ENCODE measurements around the gene INPP5K.

The INPP5K gene

DNA sequence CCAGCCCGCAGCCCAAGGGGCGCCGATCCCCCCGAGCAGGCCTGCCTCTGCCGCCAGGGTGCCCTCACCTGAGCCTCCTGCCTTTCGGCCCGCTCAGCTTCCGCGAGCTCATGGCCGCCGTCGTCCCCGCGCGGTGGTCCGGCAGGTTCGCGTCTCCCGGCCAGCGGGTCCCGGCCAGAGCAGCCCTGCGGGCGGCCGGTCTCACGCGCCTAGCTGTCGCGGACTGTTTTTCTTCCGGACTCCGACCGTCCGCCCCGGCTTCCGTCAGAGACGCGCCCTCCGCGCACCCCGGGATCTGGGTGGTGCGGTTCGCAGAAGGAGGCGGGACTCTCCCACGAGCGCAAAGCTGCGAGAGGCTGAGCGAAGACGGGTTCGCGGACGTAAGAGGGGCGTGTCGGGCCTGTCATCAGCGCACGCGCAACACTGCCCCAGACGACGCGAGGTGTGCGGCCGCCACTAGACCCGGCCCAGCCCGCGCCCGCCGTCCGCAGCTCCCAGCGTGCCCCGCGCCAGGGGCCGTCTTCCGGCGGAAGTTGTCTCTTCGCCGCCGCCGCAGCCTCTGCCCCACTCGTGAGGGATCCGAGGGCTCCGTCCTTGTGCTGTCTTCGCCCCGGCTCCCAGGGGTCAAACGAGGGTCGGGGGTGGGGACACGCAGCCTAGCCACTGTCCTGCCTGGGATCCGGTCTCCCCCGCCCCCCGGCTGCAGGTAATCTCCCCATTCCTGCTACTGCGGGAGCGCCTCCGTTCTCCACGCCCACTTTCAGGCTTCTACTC, at the start of gene INPP5K:
Gene INPP5K, minus strand, starts transcription at position 225 of the 774 bp plus-strand sequence. Its CDS starts 113 bp downstream, at position 112.
- ATAC-seq, result peak; percentile 91
- no peak for TF ChIP-seq ZNF565 (CRISPR knock-in tag; conservative IDR thresholded peaks at IDR 0.05; ENCODE audit: low read depth)
- TF ChIP-seq, protein P1, sequence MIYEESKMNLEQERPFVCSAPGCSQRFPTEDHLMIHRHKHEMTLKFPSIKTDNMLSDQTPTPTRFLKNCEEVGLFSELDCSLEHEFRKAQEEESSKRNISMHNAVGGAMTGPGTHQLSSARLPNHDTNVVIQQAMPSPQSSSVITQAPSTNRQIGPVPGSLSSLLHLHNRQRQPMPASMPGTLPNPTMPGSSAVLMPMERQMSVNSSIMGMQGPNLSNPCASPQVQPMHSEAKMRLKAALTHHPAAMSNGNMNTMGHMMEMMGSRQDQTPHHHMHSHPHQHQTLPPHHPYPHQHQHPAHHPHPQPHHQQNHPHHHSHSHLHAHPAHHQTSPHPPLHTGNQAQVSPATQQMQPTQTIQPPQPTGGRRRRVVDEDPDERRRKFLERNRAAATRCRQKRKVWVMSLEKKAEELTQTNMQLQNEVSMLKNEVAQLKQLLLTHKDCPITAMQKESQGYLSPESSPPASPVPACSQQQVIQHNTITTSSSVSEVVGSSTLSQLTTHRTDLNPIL (CRISPR knock-in tag; IDR thresholded peaks at IDR 0.05; ENCODE audit: low read depth), result no peak
- no peak for TF ChIP-seq SNAI2 (CRISPR knock-in tag; IDR thresholded peaks at IDR 0.05)
- TF ChIP-seq, protein P2, sequence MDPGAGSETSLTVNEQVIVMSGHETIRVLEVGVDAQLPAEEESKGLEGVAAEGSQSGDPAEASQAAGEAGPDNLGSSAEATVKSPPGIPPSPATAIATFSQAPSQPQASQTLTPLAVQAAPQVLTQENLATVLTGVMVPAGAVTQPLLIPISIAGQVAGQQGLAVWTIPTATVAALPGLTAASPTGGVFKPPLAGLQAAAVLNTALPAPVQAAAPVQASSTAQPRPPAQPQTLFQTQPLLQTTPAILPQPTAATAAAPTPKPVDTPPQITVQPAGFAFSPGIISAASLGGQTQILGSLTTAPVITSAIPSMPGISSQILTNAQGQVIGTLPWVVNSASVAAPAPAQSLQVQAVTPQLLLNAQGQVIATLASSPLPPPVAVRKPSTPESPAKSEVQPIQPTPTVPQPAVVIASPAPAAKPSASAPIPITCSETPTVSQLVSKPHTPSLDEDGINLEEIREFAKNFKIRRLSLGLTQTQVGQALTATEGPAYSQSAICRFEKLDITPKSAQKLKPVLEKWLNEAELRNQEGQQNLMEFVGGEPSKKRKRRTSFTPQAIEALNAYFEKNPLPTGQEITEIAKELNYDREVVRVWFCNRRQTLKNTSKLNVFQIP (CRISPR knock-in tag; IDR thresholded peaks at IDR 0.05; ENCODE audit: borderline replicate concordance, low read depth), result no peak
- 0 out of 2 replicates have a peak, but pooled peaks have one; percentile 54 for TF ChIP-seq GLIS3 (CRISPR knock-in tag; IDR thresholded peaks at IDR 0.05)
- TF ChIP-seq TCF4 (CRISPR knock-in tag; IDR thresholded peaks at IDR 0.05; ENCODE audit: borderline replicate concordance), result no peak
- TF ChIP-seq BACH2 (CRISPR knock-in tag; IDR thresholded peaks at IDR 0.05; ENCODE audit: borderline replicate concordance), result no peak

DNA sequence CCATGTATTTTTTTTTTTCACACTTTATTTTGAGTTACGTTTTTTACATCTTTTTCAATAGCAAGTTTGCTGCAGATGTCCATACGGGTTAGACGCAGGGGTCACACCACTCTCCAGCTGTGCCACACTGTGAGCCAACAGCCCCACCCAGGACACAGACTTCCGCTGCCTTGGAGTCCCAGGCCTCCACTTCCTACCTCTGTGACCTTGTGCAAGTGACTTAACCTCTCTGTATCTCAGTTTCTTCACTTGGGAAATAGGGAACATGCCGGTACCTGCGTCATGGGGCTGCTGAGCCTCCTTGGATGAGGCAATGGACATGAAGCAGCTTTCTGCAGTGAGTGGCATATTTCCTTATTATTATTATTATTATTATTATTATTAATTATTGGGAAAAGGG, 49.5 kb upstream of the INPP5K start:
- no peak for ATAC-seq
- TF ChIP-seq BACH2 (CRISPR knock-in tag; IDR thresholded peaks at IDR 0.05; ENCODE audit: borderline replicate concordance) (no peak), ZNF8 (CRISPR knock-in tag; IDR thresholded peaks at IDR 0.05) (no peak), ESRRG (CRISPR knock-in tag; IDR thresholded peaks at IDR 0.05) (no peak), ZFP30 (CRISPR knock-in tag; IDR thresholded peaks at IDR 0.05) (no peak), TOX (CRISPR knock-in tag; IDR thresholded peaks at IDR 0.05; ENCODE audit: borderline replicate concordance) (no peak), SNAI2 (CRISPR knock-in tag; IDR thresholded peaks at IDR 0.05) (no peak), CSDC2 (CRISPR knock-in tag; IDR thresholded peaks at IDR 0.05) (no peak), OSR1 (CRISPR knock-in tag; IDR thresholded peaks at IDR 0.05) (no peak), ARNTL (CRISPR knock-in tag; IDR thresholded peaks at IDR 0.05; ENCODE audit: borderline replicate concordance, low read depth) (no peak), TCF4 (CRISPR knock-in tag; IDR thresholded peaks at IDR 0.05; ENCODE audit: borderline replicate concordance) (no peak), ISL1 (CRISPR knock-in tag; IDR thresholded peaks at IDR 0.05) (no peak), ZNF70 (CRISPR knock-in tag; IDR thresholded peaks at IDR 0.05) (no peak), GLIS3 (CRISPR knock-in tag; IDR thresholded peaks at IDR 0.05) (no peak), PPARA (CRISPR knock-in tag; IDR thresholded peaks at IDR 0.05; ENCODE audit: borderline replicate concordance) (no peak), ZNF565 (CRISPR knock-in tag; conservative IDR thresholded peaks at IDR 0.05; ENCODE audit: low read depth) (no peak)
- TF ChIP-seq, protein P1 (CRISPR knock-in tag; IDR thresholded peaks at IDR 0.05; ENCODE audit: low read depth), result no peak
- TF ChIP-seq, protein P2 (CRISPR knock-in tag; IDR thresholded peaks at IDR 0.05; ENCODE audit: borderline replicate concordance, low read depth), result no peak
- TF ChIP-seq, protein P3, sequence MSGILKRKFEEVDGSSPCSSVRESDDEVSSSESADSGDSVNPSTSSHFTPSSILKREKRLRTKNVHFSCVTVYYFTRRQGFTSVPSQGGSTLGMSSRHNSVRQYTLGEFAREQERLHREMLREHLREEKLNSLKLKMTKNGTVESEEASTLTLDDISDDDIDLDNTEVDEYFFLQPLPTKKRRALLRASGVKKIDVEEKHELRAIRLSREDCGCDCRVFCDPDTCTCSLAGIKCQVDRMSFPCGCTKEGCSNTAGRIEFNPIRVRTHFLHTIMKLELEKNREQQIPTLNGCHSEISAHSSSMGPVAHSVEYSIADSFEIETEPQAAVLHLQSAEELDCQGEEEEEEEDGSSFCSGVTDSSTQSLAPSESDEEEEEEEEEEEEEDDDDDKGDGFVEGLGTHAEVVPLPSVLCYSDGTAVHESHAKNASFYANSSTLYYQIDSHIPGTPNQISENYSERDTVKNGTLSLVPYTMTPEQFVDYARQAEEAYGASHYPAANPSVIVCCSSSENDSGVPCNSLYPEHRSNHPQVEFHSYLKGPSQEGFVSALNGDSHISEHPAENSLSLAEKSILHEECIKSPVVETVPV (CRISPR knock-in tag; IDR thresholded peaks at IDR 0.05), result no peak
- TF ChIP-seq, protein P4, sequence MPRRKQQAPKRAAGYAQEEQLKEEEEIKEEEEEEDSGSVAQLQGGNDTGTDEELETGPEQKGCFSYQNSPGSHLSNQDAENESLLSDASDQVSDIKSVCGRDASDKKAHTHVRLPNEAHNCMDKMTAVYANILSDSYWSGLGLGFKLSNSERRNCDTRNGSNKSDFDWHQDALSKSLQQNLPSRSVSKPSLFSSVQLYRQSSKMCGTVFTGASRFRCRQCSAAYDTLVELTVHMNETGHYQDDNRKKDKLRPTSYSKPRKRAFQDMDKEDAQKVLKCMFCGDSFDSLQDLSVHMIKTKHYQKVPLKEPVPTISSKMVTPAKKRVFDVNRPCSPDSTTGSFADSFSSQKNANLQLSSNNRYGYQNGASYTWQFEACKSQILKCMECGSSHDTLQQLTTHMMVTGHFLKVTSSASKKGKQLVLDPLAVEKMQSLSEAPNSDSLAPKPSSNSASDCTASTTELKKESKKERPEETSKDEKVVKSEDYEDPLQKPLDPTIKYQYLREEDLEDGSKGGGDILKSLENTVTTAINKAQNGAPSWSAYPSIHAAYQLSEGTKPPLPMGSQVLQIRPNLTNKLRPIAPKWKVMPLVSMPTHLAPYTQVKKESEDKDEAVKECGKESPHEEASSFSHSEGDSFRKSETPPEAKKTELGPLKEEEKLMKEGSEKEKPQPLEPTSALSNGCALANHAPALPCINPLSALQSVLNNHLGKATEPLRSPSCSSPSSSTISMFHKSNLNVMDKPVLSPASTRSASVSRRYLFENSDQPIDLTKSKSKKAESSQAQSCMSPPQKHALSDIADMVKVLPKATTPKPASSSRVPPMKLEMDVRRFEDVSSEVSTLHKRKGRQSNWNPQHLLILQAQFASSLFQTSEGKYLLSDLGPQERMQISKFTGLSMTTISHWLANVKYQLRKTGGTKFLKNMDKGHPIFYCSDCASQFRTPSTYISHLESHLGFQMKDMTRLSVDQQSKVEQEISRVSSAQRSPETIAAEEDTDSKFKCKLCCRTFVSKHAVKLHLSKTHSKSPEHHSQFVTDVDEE (CRISPR knock-in tag; IDR thresholded peaks at IDR 0.05), result no peak
